GM21526 (cell line): ENCODE measurements around the gene ZBTB20.

Experiments
- ATAC-seq: cut with Tn5 transposase; IDR thresholded peaks from one replicate; pipeline ENCODE4 v1.9.1; 2021; ENCODE audit warnings: moderate library complexity; ENCODE audit not compliant: unreplicated experiment, low FRiP score

ZBTB20 gene

GRCh38 chr3:114510201-114510600 is 636.9 kb downstream of the ZBTB20 start:
- no peak for ATAC-seq

- no peak for ATAC-seq
Observed at GRCh38 chr3:114509756-114510155, 637.3 kb downstream of the ZBTB20 start.

GRCh38 chr3:114508976-114509375 is 638.1 kb downstream of the ZBTB20 start:
- no peak for ATAC-seq

- no peak for ATAC-seq
Observed at GRCh38 chr3:114508208-114508607, 638.9 kb downstream of the ZBTB20 start.

GRCh38 chr3:114506591-114507300 is 640.3 kb downstream of the ZBTB20 start:
- no peak for ATAC-seq

DNA sequence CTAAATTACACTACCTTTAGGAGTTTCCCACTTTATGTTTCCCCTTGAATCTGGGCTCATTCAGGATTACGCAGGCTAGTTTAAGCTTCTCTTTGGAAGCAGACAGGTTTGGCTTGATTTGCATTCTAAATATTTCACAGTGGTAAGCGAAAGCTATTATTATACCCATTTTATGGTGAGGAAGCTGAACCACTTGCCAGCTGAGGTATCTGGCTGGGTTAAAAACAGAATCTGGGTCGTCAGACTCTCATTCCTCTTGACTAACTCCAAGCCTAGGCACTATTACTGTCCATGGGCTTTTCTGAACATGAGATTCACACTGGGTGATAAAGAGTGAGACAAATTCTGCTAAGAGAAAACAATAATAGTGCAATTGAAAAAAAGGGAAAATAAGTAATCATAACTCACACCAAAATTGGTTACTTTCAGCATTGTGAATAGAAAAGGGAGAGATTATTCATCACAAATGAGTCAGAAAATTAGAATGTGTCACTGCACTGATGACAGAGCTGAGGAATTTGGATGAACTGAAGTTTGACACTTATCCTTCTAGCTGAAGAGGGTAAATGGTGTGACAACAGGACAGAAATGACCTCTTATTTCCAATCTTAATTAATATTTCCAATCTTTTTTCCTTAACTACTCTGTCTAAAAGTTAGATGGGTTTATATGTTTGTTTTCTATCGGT is 642.0 kb downstream of the ZBTB20 start:
- ATAC-seq = no peak

- no peak for ATAC-seq
Observed at GRCh38 chr3:114502204-114502603, 644.9 kb downstream of the ZBTB20 start.

GRCh38 chr3:114499976-114500375 is 647.1 kb downstream of the ZBTB20 start:
- ATAC-seq = no peak

- ATAC-seq = no peak
Observed at GRCh38 chr3:114498539-114499370, 648.3 kb downstream of the ZBTB20 start.

DNA sequence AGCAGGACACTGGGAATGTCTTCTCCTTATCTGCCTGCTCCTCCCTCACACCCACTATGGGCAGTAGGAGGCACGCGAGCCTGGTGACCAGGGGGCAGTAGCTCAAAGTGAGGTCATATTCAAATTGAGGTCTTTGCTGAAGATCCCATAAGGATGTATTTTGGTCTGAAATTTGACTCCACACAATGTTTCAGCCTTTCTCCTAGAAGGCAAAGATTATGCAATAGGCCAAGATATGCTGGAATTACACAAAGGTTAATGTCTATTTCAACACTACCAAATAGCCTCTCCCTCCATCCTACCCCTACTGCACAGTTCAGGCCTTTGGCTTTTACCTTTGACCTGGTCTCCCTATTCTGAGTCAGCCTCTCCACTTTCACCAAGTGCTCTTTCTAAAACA is 650.2 kb downstream of the ZBTB20 start:
- no peak for ATAC-seq

- ATAC-seq = no peak
Observed at GRCh38 chr3:114496466-114496865, 650.6 kb downstream of the ZBTB20 start.

DNA sequence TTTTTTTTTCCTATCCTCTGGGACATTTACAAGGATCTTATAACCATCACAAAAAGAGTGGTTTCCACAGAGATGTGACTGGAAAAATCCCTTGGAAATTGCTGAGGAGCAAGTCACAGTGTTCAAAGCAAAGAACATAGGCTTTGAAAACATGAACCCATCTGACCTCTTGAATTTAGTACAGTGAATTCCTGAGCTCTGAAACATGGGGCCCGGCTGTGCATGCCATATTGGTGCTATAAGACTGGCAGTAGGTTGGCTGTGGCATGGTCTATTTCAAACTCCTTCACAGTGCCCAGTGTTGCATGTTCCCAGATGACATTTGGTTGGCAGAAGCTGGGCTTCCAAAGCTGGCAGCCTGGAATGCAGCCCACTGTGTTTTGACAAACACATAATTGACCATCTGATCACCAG is 651.1 kb downstream of the ZBTB20 start:
- no peak for ATAC-seq

GRCh38 chr3:114494498-114494897 is 652.6 kb downstream of the ZBTB20 start:
- ATAC-seq = no peak

DNA sequence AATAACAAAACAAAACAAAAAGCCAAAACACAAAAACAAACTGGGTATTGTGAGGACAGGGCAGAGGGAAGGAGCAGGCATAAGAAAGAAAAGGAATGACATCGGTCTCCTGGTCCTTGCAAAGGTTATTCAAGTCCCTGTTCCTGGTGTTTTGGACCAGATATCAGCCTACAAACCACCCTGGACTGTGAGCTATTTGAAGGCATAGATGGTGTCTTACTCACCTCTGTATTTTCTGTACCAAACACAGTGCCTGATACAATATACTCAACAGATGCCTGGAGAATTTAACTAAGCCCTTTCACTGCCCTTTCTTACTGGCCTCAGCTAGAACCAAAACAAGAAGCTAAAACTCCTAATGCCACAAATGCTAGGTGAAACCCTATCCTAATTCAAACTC is 656.3 kb downstream of the ZBTB20 start:
- ATAC-seq = no peak

DNA sequence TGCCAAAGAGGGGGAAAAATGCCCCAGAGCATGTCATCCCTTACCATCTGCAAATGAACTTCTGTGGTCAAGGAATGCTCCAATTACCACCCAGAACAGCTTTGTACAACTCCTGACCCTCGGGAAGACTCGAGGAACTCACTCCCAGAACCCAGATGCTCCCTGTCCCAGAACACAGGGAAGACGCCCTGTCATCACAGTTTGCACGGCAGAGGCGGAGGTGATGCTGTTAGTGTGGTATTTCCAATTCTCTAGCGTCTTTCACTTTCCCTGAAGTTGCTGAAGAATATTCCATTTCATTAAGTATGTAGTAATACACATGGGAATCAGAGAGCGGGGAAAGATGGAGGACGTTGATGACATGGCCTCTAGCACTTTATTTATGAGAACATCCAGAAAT is 659.6 kb downstream of the ZBTB20 start:
- no peak for ATAC-seq

GRCh38 chr3:114484919-114485318 is 662.2 kb downstream of the ZBTB20 start:
- no peak for ATAC-seq

- no peak for ATAC-seq
Observed at GRCh38 chr3:114481113-114481512, 666.0 kb downstream of the ZBTB20 start.

- ATAC-seq = no peak
Observed at GRCh38 chr3:114480442-114480841, 666.6 kb downstream of the ZBTB20 start.

- ATAC-seq = no peak
Observed at GRCh38 chr3:114478801-114479200, 668.3 kb downstream of the ZBTB20 start.

- ATAC-seq = no peak
Observed at GRCh38 chr3:114476511-114476910, 670.6 kb downstream of the ZBTB20 start.

GRCh38 chr3:114471478-114471877 is 675.6 kb downstream of the ZBTB20 start:
- no peak for ATAC-seq
